Embryonic facial prominence (tissue), 1 donor: ENCODE data around the gene TLR4.

Experiments used
- DNase-seq: peaks from one replicate; pipeline ENCODE4 v3.0.0-alpha.2; 2016; ENCODE audit errors: extremely low spot score

TLR4 gene

DNA sequence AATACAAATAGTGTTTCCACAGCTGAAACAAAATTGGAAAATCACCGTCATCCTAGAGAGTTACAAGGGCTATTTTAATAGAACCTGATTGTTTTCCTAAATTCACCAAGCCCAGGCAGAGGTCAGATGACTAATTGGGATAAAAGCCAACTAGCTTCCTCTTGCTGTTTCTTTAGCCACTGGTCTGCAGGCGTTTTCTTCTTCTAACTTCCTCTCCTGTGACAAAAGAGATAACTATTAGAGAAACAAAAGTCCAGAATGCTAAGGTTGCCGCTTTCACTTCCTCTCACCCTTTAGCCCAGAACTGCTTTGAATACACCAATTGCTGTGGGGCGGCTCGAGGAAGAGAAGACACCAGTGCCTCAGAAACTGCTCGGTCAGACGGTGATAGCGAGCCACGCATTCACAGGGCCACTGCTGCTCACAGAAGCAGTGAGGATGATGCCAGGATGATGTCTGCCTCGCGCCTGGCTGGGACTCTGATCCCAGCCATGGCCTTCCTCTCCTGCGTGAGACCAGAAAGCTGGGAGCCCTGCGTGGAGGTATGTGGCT, at the start of gene TLR4:
Gene TLR4 (plus strand): TSS at position 380 of the 552 bp plus-strand sequence. CDS start 70 bp downstream, at position 450.
- no peak for DNase-seq

DNA sequence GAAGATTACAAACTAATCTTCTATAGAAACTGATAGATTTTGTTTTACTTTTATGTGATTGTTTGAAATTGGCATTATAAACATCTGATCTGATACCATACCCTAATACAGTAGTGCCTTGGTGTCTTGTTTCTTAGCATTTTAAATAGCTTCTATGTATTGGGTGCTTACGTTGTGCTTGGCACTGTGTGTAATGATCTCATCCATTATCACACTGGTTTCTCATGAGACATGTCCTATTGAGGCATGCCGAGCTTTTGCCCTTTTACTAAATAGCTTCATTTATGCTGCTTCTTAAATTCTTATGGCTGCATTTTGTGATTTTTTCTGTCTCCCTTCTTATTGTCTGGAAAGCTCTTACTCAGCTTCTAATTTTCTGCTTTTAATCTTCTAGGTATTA, 48.2 kb upstream of the TLR4 start:
- DNase-seq = no peak

DNA sequence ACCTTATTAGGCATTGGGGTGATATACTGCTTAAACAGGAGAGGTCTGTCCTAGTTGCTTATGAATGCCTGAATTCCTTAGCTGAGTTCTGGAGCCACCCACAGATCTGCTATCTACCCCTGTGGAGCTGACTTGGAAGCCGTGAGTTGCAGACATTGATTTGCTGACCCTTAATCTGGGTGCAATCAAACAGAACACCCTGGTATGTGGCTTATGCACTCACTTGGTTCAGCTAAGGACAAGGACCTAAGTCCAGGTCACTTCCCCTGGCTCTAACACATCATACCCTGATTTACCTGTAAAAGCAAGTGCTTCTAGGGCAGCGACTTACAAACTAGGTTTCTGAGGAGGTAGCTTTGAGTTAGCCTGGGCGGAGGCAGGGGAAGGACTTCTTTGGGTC, 41.6 kb upstream of the TLR4 start:
- no peak for DNase-seq

DNA sequence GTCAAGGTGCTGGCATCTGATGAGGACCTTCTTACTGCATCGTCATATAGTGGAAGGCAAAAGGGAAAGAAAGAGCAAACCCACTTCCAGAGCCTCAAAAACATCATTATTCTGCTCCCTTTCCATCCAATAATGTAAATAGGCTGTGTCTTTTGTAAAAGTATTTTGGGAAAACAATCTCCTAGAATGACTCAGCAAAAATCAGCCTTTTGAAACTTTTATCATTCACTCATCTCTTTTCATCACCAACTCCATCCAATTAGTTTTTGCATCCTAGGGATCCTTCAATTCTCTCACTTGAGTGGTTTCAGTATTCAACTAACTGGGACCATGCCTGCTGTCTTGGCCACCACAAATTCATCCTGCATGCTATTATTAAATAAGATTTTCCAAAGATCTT, 39.8 kb upstream of the TLR4 start:
- no peak for DNase-seq

DNA sequence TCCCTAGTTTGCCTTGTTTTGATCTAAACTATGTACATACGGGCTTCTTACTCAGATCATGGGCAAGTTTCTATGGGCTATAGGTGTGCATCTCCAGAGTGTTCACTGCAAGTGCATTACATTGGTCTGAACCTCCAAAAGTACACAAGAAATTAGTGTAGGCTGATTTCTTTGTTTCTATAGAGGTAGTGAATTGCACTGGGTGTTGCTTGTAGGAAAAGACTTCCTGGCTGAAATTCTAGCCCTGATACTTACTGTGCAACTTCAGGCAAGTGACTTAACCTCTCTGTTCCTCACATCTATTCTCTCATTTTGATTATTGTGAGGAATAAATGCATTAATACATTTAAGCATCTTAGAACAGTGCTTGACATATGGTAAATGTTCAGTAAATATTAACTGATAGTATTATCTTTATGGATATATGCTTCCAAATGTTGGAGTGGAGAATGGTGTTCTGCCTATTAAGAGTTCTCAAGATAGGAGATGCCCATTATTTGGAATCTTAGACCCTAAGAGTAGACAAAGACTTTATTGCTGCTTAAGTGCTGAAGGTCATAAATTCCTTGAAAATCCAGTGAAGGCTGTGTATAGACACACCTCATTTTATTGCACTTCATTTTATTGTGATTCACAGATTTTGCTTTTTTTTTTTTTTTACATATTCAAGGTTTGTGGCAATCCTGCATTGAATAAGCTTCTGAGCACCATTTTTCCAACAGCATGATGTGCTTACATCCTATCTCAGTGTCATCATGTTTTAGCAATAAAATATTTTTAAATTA, 38.4 kb upstream of the TLR4 start:
- no peak for DNase-seq

DNA sequence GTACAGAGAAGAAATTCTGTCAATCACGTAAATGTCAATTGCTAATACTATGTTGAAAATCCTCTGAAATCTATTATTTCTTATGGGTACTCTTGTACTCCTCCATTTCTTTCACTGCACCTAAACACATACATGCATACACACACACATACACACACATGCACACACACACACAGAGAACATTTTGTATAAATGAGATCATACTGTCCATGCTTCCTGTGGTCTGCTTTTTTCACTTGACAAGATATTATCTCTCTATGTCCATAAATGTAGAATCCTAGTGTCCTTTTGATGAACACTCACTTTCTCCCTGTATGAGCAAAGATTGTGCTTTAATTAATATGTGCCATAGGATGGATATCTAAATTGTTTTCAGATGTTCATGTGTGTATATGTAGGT, 32.7 kb upstream of the TLR4 start:
- DNase-seq = no peak

DNA sequence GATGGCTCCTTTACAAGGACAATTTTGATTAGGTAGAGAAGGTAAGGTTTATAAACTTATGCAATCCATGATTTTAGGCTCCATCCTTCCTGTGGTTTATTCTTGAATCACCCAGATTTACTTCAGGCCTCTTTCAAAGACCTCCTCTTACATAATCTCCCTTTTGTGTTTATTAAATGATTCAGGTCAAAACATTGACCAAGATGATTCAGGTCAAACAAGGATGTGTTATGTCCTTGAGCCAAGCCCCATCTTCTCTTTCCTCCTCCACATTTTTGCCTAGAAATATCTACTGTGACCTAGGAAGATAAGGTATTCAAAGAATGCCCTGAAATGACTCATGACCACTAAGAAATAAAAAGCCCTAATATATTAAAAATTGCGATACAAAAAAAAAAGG, 31.8 kb upstream of the TLR4 start:
- DNase-seq = no peak

DNA sequence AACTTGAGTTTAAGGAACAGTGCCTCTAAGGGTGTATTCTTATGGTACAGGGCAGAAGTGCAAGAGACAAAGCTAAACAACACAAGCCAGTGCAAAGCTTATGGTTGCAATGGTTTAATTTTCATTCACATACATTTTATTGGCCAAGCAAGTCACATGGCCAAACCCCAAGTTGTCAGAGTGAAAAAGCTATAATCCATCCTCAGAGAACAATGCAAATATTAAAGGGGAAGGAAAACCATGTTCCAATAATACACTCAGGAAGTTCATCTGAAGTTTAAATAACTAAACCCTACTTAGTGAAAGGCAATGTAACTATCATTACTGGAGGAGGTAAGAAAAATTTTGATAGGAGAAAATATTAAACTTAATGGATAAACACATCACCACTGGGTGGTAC, 26.6 kb upstream of the TLR4 start:
- DNase-seq = no peak

DNA sequence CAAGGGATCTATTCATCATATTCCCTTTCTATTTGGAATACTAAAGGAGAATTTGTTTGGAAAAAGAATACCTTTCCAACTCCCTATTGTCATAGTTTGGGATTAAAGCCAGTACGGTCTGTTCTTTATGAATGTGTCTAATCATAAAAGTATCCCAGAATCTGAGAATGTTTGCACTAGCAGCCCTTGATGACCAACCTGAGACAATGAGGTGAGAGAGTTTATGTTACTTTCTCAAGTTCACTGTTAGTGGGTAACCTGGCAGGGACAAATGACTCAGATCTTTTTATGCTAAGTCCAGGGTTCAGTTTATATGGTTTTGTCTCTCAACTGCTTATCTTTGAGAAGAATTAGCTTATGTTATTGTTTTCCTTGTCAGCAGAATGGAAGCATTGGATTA, 25.3 kb upstream of the TLR4 start:
- no peak for DNase-seq

DNA sequence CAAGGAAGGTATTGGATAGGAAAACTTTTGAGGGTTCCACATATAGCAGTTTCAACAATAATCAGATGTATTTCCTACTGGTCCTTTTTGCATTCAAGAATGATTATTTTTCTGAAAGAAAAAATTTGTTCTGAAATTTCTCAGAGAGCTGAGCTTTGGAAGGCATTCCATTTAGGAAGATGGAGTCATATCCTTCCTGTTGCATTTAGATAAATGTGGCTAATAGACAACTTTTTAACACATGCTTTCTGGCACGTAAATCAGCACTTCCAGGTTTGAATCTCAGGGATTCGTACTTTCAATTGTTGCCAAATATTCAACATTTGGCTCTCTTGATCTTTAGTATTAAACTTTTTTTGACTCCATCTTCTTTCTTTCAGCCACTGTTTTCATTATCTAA, 24.8 kb upstream of the TLR4 start:
- no peak for DNase-seq

DNA sequence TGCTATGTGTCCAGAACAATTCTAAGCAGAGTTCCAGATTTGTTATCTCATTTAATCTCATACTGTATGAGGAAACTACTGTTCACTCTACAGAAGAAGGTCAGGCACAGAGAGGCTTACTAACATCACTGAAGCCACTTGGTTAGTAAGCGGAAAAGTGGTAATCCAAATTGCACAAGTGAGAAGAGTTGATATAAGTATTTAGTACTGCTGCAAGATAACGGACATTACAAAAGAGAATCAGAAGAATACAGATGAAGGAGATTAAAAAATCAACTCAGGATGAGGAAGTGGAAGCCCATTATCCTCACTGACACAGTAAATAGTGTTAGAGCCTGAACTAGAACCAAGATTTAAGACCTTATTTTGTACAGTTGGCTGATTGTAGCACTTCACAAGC, 22.3 kb upstream of the TLR4 start:
- no peak for DNase-seq

DNA sequence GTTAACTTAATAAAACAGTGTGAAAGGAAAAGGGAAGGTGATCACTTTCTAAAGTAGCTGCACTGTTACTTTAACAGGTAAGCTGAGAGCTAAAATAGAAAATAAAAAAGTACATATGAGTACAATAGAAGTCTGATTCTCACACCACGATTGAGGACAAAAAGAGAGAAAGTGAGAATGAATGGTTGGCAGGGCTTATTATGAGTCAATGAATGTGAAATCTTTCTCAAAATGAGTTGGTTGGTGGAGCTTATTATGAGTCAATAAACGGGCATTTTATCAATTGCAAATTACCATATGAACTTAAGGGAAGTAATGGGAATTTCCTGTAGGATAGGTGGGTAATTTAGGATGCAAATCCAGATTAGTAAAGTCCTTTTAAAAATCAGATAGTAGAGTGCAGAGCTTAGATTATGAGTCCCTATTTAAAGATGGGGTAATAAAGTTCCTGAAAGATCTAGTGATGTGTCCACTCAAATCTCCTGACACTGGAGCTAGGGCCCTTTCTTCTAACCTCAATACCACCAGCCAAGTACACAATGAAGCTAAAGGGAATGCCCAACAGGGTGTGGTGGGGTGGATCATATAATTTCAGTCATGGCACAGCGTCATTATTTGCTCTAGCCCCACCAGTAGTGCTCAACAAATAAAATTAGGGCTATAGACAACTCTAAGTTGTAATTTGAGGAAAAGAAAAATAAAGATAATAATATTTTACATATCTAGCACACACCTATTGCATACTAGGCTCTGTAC, 21.1 kb upstream of the TLR4 start:
- DNase-seq = no peak

DNA sequence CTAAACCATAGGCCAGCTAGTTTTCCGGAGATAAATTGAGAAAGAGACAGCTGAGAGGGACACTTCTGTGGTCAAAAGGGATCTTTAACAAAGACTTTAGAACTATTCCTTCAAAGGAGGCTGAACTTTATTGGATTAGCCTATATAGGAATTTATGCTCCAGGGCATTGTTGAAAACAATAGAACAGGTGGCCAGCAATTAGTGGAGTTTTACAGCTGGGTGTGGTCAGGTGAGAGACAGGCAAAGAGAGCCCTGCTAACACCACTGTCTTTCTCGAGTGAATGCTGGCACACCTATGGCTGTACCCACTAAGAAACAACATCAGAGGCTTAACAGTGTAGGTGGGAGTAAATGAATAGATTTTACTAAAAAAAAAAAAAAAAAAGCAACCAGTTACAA, 16.7 kb upstream of the TLR4 start:
- DNase-seq = no peak

DNA sequence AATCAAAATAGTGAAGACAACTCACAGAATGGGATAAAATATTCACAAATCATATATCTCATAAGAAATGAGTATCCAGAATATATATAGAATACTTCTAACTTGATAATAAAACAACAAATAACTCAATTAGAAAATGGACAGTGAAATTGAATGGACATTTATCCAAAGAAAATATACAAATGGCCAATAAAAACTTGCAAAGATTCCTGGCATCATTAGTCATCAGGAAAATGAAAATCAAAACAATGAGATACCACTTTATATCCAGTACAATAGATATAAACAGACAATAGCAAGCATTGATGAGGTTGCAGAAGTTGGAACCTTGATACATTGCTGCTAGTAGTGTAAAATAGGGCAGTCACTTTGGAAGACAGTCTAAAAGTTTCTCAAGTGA, 12.8 kb upstream of the TLR4 start:
- DNase-seq = no peak

DNA sequence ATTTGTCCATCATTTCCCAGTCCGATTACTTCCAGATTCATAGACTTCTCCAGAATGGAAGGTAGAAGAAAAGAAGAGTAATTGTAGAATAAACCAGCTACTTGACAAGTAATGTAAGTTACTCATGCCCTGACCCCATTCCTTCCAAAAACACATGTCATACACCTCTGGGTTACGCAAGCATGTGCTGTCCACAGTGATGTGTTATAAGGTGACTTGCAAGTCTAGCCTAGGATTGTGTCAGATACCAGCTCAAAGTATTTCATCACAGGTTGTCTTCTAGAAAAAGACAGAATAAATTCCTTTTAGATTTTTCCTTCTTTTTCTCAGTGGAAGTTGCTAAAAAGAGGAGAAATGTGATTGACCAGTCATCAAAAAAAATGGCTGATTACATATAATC, 8.0 kb upstream of the TLR4 start:
- DNase-seq = no peak

DNA sequence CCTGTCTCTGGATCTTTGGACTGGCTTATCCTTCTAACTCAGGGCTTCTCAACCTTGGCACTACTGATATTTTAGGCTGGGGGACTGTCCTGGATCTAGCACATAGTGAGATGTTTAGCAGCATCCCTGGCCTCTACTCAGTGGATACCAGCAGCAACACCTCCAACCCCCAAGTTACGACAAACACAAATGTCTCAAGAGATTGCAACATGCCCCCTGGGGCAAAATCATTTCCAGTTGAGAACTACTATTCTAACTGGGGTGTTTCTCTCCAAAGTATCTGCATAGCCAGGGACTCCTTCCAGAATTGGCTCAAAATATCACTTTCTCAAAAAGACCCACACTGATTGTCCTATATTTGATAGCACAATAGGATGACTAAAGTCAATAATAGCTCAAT, 7.2 kb upstream of the TLR4 start:
- DNase-seq = no peak

DNA sequence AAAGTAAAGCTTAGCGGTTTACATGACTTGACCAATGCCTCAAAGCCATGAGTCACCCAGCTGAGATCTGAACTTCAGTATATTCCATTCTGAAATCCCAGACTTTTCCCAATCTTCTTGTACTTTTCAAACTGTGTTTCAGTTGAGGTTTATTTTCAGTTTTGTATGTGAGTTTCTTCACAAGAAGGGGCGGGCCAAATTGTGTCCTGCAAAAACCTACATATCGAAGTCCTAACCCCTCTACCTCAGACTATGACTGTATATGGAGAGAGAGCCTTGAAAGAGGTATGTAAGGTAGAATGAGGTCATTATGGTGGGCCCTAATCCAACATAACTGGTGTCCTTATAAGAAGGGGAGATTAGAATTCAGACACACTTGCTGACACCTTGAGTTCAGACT, 666 bp upstream of the TLR4 start:
- DNase-seq = no peak

DNA sequence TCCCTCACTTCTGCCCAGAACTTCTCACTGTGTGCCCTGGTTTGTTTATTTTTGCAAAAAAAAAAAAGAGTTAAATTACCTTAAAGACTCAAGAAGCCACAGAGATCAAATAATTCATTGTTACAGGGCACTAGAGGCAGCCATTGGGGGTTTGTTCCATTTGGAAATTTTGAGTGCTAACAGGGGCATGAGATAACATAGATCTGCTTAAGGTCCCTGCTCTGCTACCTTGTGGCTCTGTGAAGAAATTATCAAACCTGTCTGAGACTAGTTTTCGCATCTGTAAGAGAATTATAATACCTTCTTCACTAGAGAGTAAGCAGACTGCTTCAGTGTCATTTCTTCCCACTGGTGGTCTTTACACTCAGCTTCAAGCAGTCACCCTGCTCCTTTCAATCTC, 394 bp downstream of the TLR4 start:
- DNase-seq = no peak

DNA sequence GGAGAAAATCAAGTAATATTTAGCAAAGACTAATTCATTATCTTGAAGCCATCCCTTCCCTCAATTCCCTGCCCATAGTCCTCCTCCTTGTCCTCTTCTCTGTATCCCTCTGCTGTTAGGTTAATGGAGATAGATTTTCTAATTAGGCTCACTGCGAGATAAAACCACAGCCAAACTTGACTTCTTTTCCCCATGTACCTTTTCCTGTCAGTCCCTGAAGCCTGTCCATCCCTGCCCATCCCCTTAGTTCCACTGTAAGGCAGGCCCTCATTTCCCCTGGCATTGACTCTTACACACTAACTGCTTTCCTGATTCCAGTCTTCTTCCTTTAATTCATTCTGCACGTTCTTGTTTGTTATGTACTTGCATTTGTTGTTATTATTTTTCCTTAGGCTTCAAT, 1.2 kb downstream of the TLR4 start:
- DNase-seq = no peak

DNA sequence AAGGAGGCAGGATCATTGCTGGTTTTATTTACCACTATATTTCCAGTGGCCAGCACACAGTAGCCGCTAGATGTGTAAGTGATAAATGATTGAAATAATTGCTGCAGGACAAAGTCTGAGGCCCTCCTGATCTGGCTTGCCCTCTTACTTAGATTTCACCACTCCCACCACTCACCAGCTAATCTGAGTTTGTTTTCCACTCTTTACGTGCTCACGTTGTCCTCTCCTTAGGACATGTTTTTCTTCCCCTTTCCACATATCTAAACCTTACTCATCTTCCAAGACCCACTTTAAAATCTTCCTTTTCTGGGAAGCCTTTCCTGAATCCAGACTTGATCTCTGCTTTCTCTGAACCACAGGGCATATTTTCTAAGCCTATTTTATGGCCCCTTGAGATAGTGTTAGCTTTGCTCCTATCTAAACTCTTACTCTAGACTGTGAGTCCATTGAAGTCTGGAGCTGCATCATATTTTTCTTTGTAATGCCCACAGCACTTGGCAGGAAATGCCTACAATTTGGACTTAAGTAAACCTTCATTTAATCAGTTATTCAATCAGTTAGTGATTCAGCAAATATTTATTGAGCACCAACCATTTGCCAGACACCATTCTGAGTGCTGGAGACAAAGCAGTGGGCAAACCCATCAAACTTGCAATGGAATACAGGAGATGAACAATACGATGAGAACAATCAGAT, 2.4 kb downstream of the TLR4 start:
- no peak for DNase-seq

DNA sequence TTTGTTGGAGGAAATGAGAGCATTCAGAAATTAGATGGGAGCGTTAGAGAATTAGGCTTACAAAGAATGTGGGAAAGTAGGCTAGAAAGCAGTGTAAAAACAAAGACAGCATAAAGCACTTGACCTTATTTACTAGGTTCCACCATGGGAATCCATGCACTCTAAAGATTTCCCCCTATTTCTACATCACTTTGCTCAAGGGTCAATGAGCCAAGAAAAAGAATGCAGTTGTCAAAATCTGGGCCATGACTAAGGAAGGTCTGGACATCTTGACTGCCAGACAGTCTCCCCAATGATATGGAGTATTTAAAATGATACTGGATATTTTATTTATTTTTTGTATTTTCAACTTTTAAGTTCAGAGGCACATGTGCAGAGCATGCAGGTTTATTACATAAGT, 3.4 kb downstream of the TLR4 start:
- no peak for DNase-seq

DNA sequence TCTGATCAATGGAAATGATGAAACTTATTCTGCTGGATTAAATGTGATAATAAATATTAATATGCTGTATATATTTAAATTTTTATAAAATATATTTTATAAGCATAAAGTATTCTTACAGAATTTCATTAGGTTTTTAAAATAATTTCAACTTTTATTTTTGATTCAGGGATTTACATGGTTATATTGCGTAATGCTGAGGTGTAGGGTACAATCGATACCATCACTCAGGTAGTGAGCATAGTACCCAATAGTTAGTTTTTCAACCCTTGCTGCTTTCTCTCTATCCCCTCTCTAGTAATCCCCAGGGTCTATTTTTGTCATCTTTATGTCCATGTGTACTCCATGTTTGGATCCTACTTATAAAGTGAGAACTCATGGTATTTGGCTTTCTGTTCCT, 5.7 kb downstream of the TLR4 start:
- DNase-seq = no peak

DNA sequence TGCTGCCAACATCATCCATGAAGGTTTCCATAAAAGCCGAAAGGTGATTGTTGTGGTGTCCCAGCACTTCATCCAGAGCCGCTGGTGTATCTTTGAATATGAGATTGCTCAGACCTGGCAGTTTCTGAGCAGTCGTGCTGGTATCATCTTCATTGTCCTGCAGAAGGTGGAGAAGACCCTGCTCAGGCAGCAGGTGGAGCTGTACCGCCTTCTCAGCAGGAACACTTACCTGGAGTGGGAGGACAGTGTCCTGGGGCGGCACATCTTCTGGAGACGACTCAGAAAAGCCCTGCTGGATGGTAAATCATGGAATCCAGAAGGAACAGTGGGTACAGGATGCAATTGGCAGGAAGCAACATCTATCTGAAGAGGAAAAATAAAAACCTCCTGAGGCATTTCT, 10.1 kb downstream of the TLR4 start:
- no peak for DNase-seq
